GM12878 (cell line): ENCODE data around the gene KIRREL3. TPM values are rescaled to one million over a fixed set of nuclear protein-coding genes. Genes with fewer than 3 reads are reported as not detected.

Experiments
- ATAC-seq: fragments of 200-7000 bp; cut with Tn5 transposase; 3 replicates; pipeline ENCODE4 v1.9.1; 2020; ENCODE audit warnings: mild to moderate bottlenecking, moderate library complexity
- BruUV-seq: library from RNA; stranded (reverse); fragments of 400-500 nt; replicated peaks from 2 replicates; lab custom pipeline; 2021; lab: Mats Ljungman, UMichigan
- CTCF ChIA-PET: fragments of 300-600 bp; sonication (Branson Sonifier 250); formaldehyde crosslinking; extraction: SDS; loops from one replicate; lab custom pipeline; 2021; ENCODE audit warnings: inconsistent platforms; lab: Yijun Ruan, JAX
- POLR2A ChIA-PET: fragments of 350-600 bp; formaldehyde crosslinking; extraction: SDS; loops from one replicate; lab custom pipeline; 2021; ENCODE audit warnings: inconsistent platforms; lab: Charles Lee
- RAD21 ChIA-PET: fragments of 300-600 bp; sonication (Branson Sonifier 250); formaldehyde crosslinking; loops from one replicate; lab custom pipeline; 2023; ENCODE audit warnings: antibody characterized with exemption; ENCODE audit not compliant: unreplicated experiment; lab: Charles Lee
- SMC1A ChIA-PET: fragments of 300-600 bp; sonication (Branson Sonifier 250); formaldehyde crosslinking; loops from one replicate; lab custom pipeline; 2023; ENCODE audit not compliant: unreplicated experiment, uncharacterized antibody; lab: Charles Lee
- DNase-seq: peaks from one replicate; pipeline ENCODE4 v3.0.0-alpha.2; 2011; ENCODE audit warnings: low read depth, low spot score
- FAIRE-seq: peaks from 3 replicates; lab custom pipeline; 2011; peaks lifted over from hg19 to GRCh38; lab: Jason Lieb, UNC
- H2AFZ ChIP-seq: 2 replicates; pipeline ENCODE4 v1.6.0; 2011; ENCODE audit warnings: low read depth, low read length, control low read depth; ENCODE audit not compliant: control insufficient read depth
- H3K27ac ChIP-seq: 2 replicates; pipeline ENCODE4 v1.5.1; 2011; ENCODE audit warnings: control low read depth; ENCODE audit not compliant: control insufficient read depth, insufficient read depth
- H3K27me3 ChIP-seq, 2 experiments: replicated peaks in 1 of 2; 2 replicates each; pipeline versions ENCODE4 v1.6.0 to v1.6.1; 2011; ENCODE audit warnings: low read length in 1 of 2; ENCODE audit not compliant: control insufficient read depth in 2 of 2, insufficient read depth in 2 of 2
- H3K36me3 ChIP-seq, 2 experiments: 2 replicates each; pipeline ENCODE4 v1.5.1; 2011; ENCODE audit warnings: low read length in 1 of 2; ENCODE audit not compliant: control insufficient read depth in 2 of 2, insufficient read depth in 2 of 2
- H3K4me1 ChIP-seq: 2 replicates; pipeline ENCODE4 v1.6.1; 2011; ENCODE audit warnings: mild to moderate bottlenecking, low read length, moderate library complexity, mixed read lengths; ENCODE audit not compliant: control insufficient read depth, insufficient read depth
- H3K4me2 ChIP-seq: 2 replicates; pipeline ENCODE4 v1.6.0; 2011; ENCODE audit warnings: control low read depth; ENCODE audit not compliant: control insufficient read depth, insufficient read depth
- H3K4me3 ChIP-seq: fragments of 200-600 bp; sonication (generic); 2 replicates; pipeline ENCODE4 v1.5.1; 2016
- H3K79me2 ChIP-seq: 2 replicates; pipeline ENCODE4 v1.6.0; 2011; ENCODE audit warnings: low read length; ENCODE audit not compliant: control insufficient read depth, insufficient read depth
- H3K9ac ChIP-seq: 2 replicates; pipeline ENCODE4 v1.8.0; 2011; ENCODE audit warnings: low read length, control low read depth, mixed read lengths; ENCODE audit not compliant: control insufficient read depth, insufficient read depth
- H3K9me3 ChIP-seq: replicated peaks from 3 replicates; pipeline ENCODE4 v1.5.1; 2011; ENCODE audit warnings: mild to moderate bottlenecking, low read length; ENCODE audit not compliant: control insufficient read depth, insufficient read depth
- H4K20me1 ChIP-seq: 2 replicates; pipeline ENCODE4 v1.6.0; 2011; ENCODE audit not compliant: control insufficient read depth, insufficient read depth
- HDGF ChIP-seq: fragments of 450-650 bp; IDR thresholded peaks from 2 replicates; pipeline ENCODE4 v1.6.1; 2016; ENCODE audit warnings: antibody characterized with exemption
- WGBS: methylation state at CpG from one replicate; pipeline ENCODE4 v1.1.6; 2016; ENCODE audit warnings: low lambda C conversion rate; ENCODE audit not compliant: insufficient replicate concordance, insufficient coverage; ENCODE audit errors: missing lambda C conversion rate; 5-methylcytosine and 5-hydroxymethylcytosine counted together
- in situ Hi-C: fragments of 300-500 bp; cut with MboI; formaldehyde crosslinking; loops from 9 replicates; pipeline ENCODE4 v1.14.3; 2018; ENCODE audit warnings: mixed read lengths
- intact Hi-C: fragments of 100-400 bp; cut with micrococcal nuclease; formaldehyde crosslinking; loops from one replicate; pipeline ENCODE4 v1.14.2; 2022; ENCODE audit not compliant: unreplicated experiment
- polyA plus RNA-seq, 11 experiments: library from polyadenylated mRNA; depleted of rRNA in 4 of 11; unstranded in 6 of 11; stranded (reverse) in 5 of 11; fragments of >200 nt; fragmentation: Nextera tagmentation in 4 of 11; fragmentation: Illumina TruSeq in 1 of 11; extraction: Ambion mirVana in 4 of 11; extraction: Trizol in 1 of 11; gene quantifications; 1 replicate in 1 of 11; 2 replicates in 10 of 11; pipeline versions ENCODE4 v1.2.1 to v1.2.3, GENCODE V29; 2011 to 2016; ENCODE audit warnings: inconsistent platforms in 2 of 11, missing spikeins in 2 of 11, low read depth in 1 of 11
- total RNA-seq, 4 experiments: library from RNA; depleted of rRNA in 3 of 4; stranded (reverse); fragments of >200 nt in 3 of 4; fragmentation: Illumina TruSeq in 1 of 4; extraction: Trizol in 1 of 4; gene quantifications; 2 replicates each; pipeline versions ENCODE4 v1.2.1 to v1.2.3, GENCODE V29; 2013 to 2021
- TF ChIP-seq, protein P1 (sequence below): fragments of 150-350 bp; IDR thresholded peaks from 2 replicates; pipeline ENCODE4 v1.6.1; 2014; ENCODE audit warnings: mild to moderate bottlenecking, low read depth, low read length

The KIRREL3 gene
- total and polyA plus RNA-seq, 10 of the 15 experiments (the other 5 are each of a cell fraction or from before 2014, with no cell fraction given): under 0.01 TPM; not detected in 9

DNA sequence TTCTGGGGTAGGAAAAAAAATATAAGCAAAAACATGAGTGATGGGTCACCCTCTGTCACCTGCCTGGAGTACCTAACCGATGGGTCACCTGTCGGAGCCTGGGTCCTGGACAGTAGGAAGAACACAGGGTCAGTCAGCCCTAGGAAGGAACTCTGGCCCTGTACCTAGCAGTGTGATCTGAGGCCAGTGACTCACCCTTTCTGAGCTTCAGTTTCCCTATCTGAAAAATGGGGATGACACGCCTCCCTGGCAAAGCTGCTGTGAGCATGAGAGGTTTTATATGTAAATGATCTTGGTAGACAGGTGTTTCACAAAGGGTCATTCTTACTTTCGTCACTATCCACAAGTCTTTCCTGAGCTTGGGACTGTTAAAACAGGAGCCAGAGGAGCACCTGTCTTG is 463.1 kb downstream of the KIRREL3 start:
- FAIRE-seq (no peak), ATAC-seq (no peak), DNase-seq (no peak)
- Histone ChIP-seq H3K4me2 (no peak overlapping the region), H3K27ac (no peak overlapping the region), H2AFZ (no peak overlapping the region), H4K20me1 (no peaks in the 10 kb centered on the region), H3K9me3 (no peaks in the 10 kb centered on the region), H3K79me2 (no peaks in the 10 kb centered on the region), H3K27me3 (peaks cover 0 to 2% of the 10 kb centered on the region in 2 experiments; a peak in 2 of 4 replicates), H3K9ac (no peak overlapping the region), H3K4me3 (no peak overlapping the region), H3K36me3 (no peaks in the 10 kb centered on the region), H3K4me1 (no peaks in the 10 kb centered on the region)
- TF ChIP-seq HDGF: no peak
- ChIA-PET RAD21 (no interaction called here), POLR2A (no interaction called here), SMC1A (no interaction called here), CTCF (no interaction called here)
- intact Hi-C loops: no loop called here
- no TSS peak for BruUV-seq
- 3% methylated on average over 4 of the region's 4 CpGs for WGBS
- in situ Hi-C loops: no loop called here

DNA sequence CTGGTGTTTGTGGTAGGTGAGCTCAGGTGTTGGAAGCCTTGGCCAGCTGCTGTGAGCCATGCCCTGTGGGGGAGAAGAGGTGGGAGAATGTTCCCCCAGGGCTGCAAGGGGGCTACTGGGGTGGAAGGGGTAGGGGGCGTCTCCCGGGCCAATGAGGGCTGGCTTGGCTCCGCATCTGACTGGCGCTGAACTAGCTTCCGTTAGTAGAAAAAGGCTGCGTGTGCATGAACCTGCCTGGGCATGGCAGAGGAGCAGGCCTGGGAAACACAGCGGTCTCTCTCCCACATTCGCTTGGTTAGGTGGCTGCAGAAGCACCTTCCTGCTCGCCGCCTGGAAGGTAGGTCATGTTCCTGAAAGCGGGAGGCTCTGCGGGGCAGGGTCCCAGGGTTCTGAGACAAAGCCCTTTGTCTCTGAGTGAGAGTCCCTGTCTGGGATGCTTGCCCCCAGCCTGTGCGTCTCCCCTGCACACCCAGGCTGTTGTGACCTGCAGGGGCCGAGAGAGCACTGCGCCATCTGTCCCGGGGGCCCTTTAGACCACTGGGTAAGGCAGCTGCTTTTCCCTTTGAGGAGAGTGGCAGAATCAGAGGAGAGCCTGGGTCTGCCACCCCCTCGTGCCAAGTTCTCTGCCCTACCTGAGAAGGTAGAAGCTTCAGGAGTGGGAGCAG is 466.3 kb downstream of the KIRREL3 start:
- in situ Hi-C loops: no loop called here
- WGBS: 45% methylated on average over 17 of the region's 17 CpGs
- no peaks in the 10 kb centered on the region for H3K36me3 ChIP-seq
- H3K4me1 ChIP-seq: no peaks in the 10 kb centered on the region
- no peak overlapping the region for H2AFZ ChIP-seq
- no peak overlapping the region for H3K27ac ChIP-seq
- TF ChIP-seq, protein P1, sequence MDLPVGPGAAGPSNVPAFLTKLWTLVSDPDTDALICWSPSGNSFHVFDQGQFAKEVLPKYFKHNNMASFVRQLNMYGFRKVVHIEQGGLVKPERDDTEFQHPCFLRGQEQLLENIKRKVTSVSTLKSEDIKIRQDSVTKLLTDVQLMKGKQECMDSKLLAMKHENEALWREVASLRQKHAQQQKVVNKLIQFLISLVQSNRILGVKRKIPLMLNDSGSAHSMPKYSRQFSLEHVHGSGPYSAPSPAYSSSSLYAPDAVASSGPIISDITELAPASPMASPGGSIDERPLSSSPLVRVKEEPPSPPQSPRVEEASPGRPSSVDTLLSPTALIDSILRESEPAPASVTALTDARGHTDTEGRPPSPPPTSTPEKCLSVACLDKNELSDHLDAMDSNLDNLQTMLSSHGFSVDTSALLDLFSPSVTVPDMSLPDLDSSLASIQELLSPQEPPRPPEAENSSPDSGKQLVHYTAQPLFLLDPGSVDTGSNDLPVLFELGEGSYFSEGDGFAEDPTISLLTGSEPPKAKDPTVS: no peak
- no peaks in the 10 kb centered on the region; a peak in 2 of 4 replicates for H3K27me3 ChIP-seq
- no peak overlapping the region for H3K9ac ChIP-seq
- ATAC-seq (no peak), FAIRE-seq (no peak), DNase-seq (no peak)
- ChIA-PET CTCF (no interaction called here), POLR2A (no interaction called here), SMC1A (no interaction called here), RAD21 (no interaction called here)
- H3K9me3 ChIP-seq: no peaks in the 10 kb centered on the region
- H3K79me2 ChIP-seq: no peaks in the 10 kb centered on the region
- H3K4me2 ChIP-seq: no peak overlapping the region
- no peak overlapping the region for H3K4me3 ChIP-seq
- H4K20me1 ChIP-seq: no peaks in the 10 kb centered on the region
- intact Hi-C loops: no loop called here
- no TSS peak for BruUV-seq
